ENCODE data around the gene SNX21. TPM values are rescaled to one million over a fixed set of nuclear protein-coding genes. Genes with fewer than 3 reads are reported as not detected.

Gene SNX21
- total RNA-seq, 1 donor from 2014 or later, result 24.7 TPM

- intact Hi-C loops (cut with micrococcal nuclease), result no loop called here
- peaks cover 48% of the 10 kb centered on the region for H3K4me1 ChIP-seq
- peak; percentile 100 for DNase-seq
- peaks cover 38% of the 10 kb centered on the region for H3K36me3 ChIP-seq
- peak within 1 kb of the TSS; percentile 88 for H3K27ac ChIP-seq (replicated peaks)
- H3K27me3 ChIP-seq (ENCODE audit: low read depth), result no peaks in the 10 kb centered on the region
- no peak for TF ChIP-seq CTCF (IDR thresholded peaks at IDR 0.05; ENCODE audit: borderline replicate concordance)
- no peaks in the 10 kb centered on the region for H3K9me3 ChIP-seq (replicated peaks)
- H3K4me3 ChIP-seq, result peak within 1 kb of the TSS; percentile 78
Observed at GRCh38 chr20:45880988-45881788, 47.6 kb downstream of the SNX21 start, which contains the start of gene ZSWIM1. ZSWIM1 (plus strand) TSS chr20:45881227; CDS start chr20:45882593, 1,366 bp downstream.

- no peaks in the 10 kb centered on the region for H3K9me3 ChIP-seq (replicated peaks)
- no peak for DNase-seq
- H3K4me1 ChIP-seq, result peaks cover 48% of the 10 kb centered on the region
- H3K27me3 ChIP-seq (ENCODE audit: low read depth), result no peaks in the 10 kb centered on the region
- TF ChIP-seq CTCF (IDR thresholded peaks at IDR 0.05; ENCODE audit: borderline replicate concordance), result no peak
- H3K27ac ChIP-seq (replicated peaks), result no peak overlapping the region
- no peak overlapping the region for H3K4me3 ChIP-seq
- intact Hi-C loops (cut with micrococcal nuclease), result no loop called here
- H3K36me3 ChIP-seq, result peaks cover 42% of the 10 kb centered on the region
Observed at GRCh38 chr20:45882469-45883099, 49.0 kb downstream of the SNX21 start.

- DNase-seq, result no peak
- Histone ChIP-seq H3K9me3 (replicated peaks) (no peaks in the 10 kb centered on the region), H3K27ac (replicated peaks) (no peak overlapping the region), H3K36me3 (peaks cover 38% of the 10 kb centered on the region), H3K4me3 (no peak overlapping the region), H3K27me3 (ENCODE audit: low read depth) (no peaks in the 10 kb centered on the region), H3K4me1 (peaks cover 49% of the 10 kb centered on the region)
- TF ChIP-seq CTCF (IDR thresholded peaks at IDR 0.05; ENCODE audit: borderline replicate concordance), result no peak
- intact Hi-C loops (cut with micrococcal nuclease), result no loop called here
Observed at GRCh38 chr20:45883100-45883469, 49.5 kb downstream of the SNX21 start.

- DNase-seq, result no peak
- Histone ChIP-seq H3K36me3 (peaks cover 38% of the 10 kb centered on the region), H3K4me1 (peaks cover 57% of the 10 kb centered on the region), H3K4me3 (no peak overlapping the region), H3K27ac (replicated peaks) (no peak overlapping the region), H3K27me3 (ENCODE audit: low read depth) (no peaks in the 10 kb centered on the region), H3K9me3 (replicated peaks) (no peaks in the 10 kb centered on the region)
- intact Hi-C loops (cut with micrococcal nuclease), result no loop called here
- no peak for TF ChIP-seq CTCF (IDR thresholded peaks at IDR 0.05; ENCODE audit: borderline replicate concordance)
Observed at GRCh38 chr20:45886590-45887345, 53.2 kb downstream of the SNX21 start.

- no peak within 1 kb of the TSS for H3K4me3 ChIP-seq
- peaks cover 39% of the 10 kb centered on the region for H3K36me3 ChIP-seq
- H3K27me3 ChIP-seq (ENCODE audit: low read depth), result no peaks in the 10 kb centered on the region
- no peak for DNase-seq
- peaks cover 57% of the 10 kb centered on the region for H3K4me1 ChIP-seq
- no peaks in the 10 kb centered on the region for H3K9me3 ChIP-seq (replicated peaks)
- H3K27ac ChIP-seq (replicated peaks), result no peak within 1 kb of the TSS
- intact Hi-C loops (cut with micrococcal nuclease), result no loop called here
- TF ChIP-seq CTCF (IDR thresholded peaks at IDR 0.05; ENCODE audit: borderline replicate concordance), result no peak
Observed at GRCh38 chr20:45887346-45887715, 53.7 kb downstream of the SNX21 start, which contains the start of gene SPATA25. SPATA25 (minus strand) TSS chr20:45887622; CDS start chr20:45887590, 32 bp downstream.

All from left ventricle myocardium inferior (tissue), 1 donor.